Measurements from ENCODE around the gene S100A9.

- TF ChIP-seq POLR2A (IDR thresholded peaks at IDR 0.05; ENCODE audit: low read depth, low read length) (no peak), POLR2AphosphoS5 (IDR thresholded peaks at IDR 0.05; ENCODE audit: low read depth, low read length) (no peak)
Measured at GRCh38 chr1:153340356-153340755, 17.3 kb upstream of the S100A9 start.
